Ishikawa (cell line): ENCODE data around the gene ZPBP2.

Source experiments
- CEBPB ChIP-seq: IDR thresholded peaks from 2 replicates; pipeline ENCODE4 v1.6.1; 2012
- CREB1 ChIP-seq: IDR thresholded peaks from 2 replicates; pipeline ENCODE4 v1.6.1; 2012; ENCODE audit warnings: low read depth
- EGR1 ChIP-seq: IDR thresholded peaks from 2 replicates; pipeline ENCODE4 v1.6.1; 2012
- EP300 ChIP-seq: IDR thresholded peaks from 2 replicates; pipeline ENCODE4 v1.6.1; 2012; ENCODE audit warnings: borderline replicate concordance
- FOXM1 ChIP-seq: IDR thresholded peaks from 2 replicates; pipeline ENCODE4 v1.6.1; 2012; ENCODE audit warnings: low read depth, borderline replicate concordance
- MAX ChIP-seq: IDR thresholded peaks from 2 replicates; pipeline ENCODE4 v1.6.1; 2012
- NFIC ChIP-seq: IDR thresholded peaks from 2 replicates; pipeline ENCODE4 v1.6.1; 2012
- RAD21 ChIP-seq: IDR thresholded peaks from 2 replicates; pipeline ENCODE4 v1.6.1; 2012; ENCODE audit warnings: low read depth
- REST ChIP-seq: IDR thresholded peaks from 2 replicates; pipeline ENCODE4 v1.6.1; 2012; ENCODE audit warnings: low read depth, mild to moderate bottlenecking
- TAF1 ChIP-seq: IDR thresholded peaks from 2 replicates; pipeline ENCODE4 v1.6.1; 2012; ENCODE audit warnings: low read depth, mild to moderate bottlenecking
- TCF12 ChIP-seq: IDR thresholded peaks from 2 replicates; pipeline ENCODE4 v1.6.1; 2012; ENCODE audit warnings: low read depth
- TEAD4 ChIP-seq: IDR thresholded peaks from 2 replicates; pipeline ENCODE4 v1.6.1; 2012
- USF1 ChIP-seq: IDR thresholded peaks from 2 replicates; pipeline ENCODE4 v1.6.1; 2012
- YY1 ChIP-seq: IDR thresholded peaks from 2 replicates; pipeline ENCODE4 v1.6.1; 2012; ENCODE audit warnings: low read depth
- ZBTB7A ChIP-seq: IDR thresholded peaks from 2 replicates; pipeline ENCODE4 v1.6.1; 2012; ENCODE audit warnings: low read depth

Gene ZPBP2

GRCh38 chr17:39903158-39903884, 35.3 kb downstream of the ZPBP2 start:
- TF ChIP-seq REST (no peak), USF1 (no peak), TCF12 (no peak), FOXM1 (no peak), ZBTB7A (no peak), TEAD4 (no peak), YY1 (no peak), CEBPB (no peak), TAF1 (no peak), NFIC (no peak), MAX (no peak)

GRCh38 chr17:39904990-39905288, 36.9 kb downstream of the ZPBP2 start:
- TF ChIP-seq REST = no peak
- no peak for TF ChIP-seq NFIC
- no peak for TF ChIP-seq TAF1
- no peak for TF ChIP-seq CEBPB
- no peak for TF ChIP-seq TCF12
- no peak for TF ChIP-seq EP300
- TF ChIP-seq EGR1 = no peak
- TF ChIP-seq YY1 = no peak
- no peak for TF ChIP-seq ZBTB7A
- no peak for TF ChIP-seq FOXM1
- no peak for TF ChIP-seq MAX
- TF ChIP-seq CREB1 = no peak
- TF ChIP-seq RAD21 = no peak

- TF ChIP-seq TCF12 = no peak
Observed at GRCh38 chr17:39908789-39909352, 40.9 kb downstream of the ZPBP2 start.

- TF ChIP-seq NFIC (no peak), ZBTB7A (no peak), RAD21 (no peak), TCF12 (no peak), MAX (no peak), REST (no peak), CEBPB (no peak), TAF1 (no peak), EP300 (no peak), TEAD4 (no peak), YY1 (no peak), USF1 (no peak), FOXM1 (no peak), EGR1 (no peak), CREB1 (no peak)
Observed at GRCh38 chr17:39913989-39914388, 46.0 kb downstream of the ZPBP2 start.
